Naive B cell (primary cell): Measurements from ENCODE around the gene FBXW11. TPM values are rescaled to one million over a fixed set of nuclear protein-coding genes. Genes with fewer than 3 reads are reported as not detected.
A peak's percentile ranks its signal among the peaks of the same experiment; 100 is the strongest.

Experiments used
- ATAC-seq, 2 donors: fragments of 150-1000 bp; cut with Tn5 transposase; 2 replicates each; pipeline ENCODE4 v1.10.0; 2021; ENCODE audit warnings: low read depth in 2 of 2, mild to moderate bottlenecking in 2 of 2, moderate library complexity in 2 of 2
- DNase-seq: peaks from one replicate; pipeline ENCODE4 v3.0.0; 2022
- H3K27ac Mint-ChIP-seq, 6 donors: one replicate each; pipeline ENCODE4 v1.8.0; 2020 to 2022; ENCODE audit warnings: mild to moderate bottlenecking in 6 of 6, mixed read lengths in 6 of 6, moderate library complexity in 5 of 6, inconsistent platforms in 2 of 6
- H3K27me3 Mint-ChIP-seq, 3 donors: one replicate each; pipeline ENCODE4 v1.8.0; 2021 to 2022; ENCODE audit warnings: mixed read lengths in 3 of 3, mild to moderate bottlenecking in 1 of 3
- H3K36me3 Mint-ChIP-seq, 2 donors: one replicate each; pipeline ENCODE4 v1.8.0; 2020 to 2022; ENCODE audit warnings: mixed read lengths in 2 of 2, inconsistent platforms in 1 of 2, mild to moderate bottlenecking in 1 of 2
- H3K4me1 Mint-ChIP-seq, 3 donors: one replicate each; pipeline ENCODE4 v1.8.0; 2020 to 2022; ENCODE audit warnings: mixed read lengths in 3 of 3, inconsistent platforms in 1 of 3, mild to moderate bottlenecking in 1 of 3, moderate library complexity in 1 of 3
- H3K4me3 Mint-ChIP-seq, 8 donors: one replicate each; pipeline ENCODE4 v1.8.0; 2020 to 2022; ENCODE audit warnings: mild to moderate bottlenecking in 8 of 8, mixed read lengths in 8 of 8, moderate library complexity in 8 of 8, inconsistent platforms in 2 of 8
- H3K9me3 Mint-ChIP-seq, 7 donors: one replicate each; pipeline ENCODE4 v1.8.0; 2020 to 2022; ENCODE audit warnings: mixed read lengths in 7 of 7, mild to moderate bottlenecking in 5 of 7, inconsistent platforms in 2 of 7, moderate library complexity in 1 of 7
- polyA plus RNA-seq, 6 donors: library from polyadenylated mRNA; unstranded; fragments of 300-500 nt; fragmentation: Illumina TruSeq; gene quantifications; one replicate each; pipeline ENCODE4 v1.2.3, GENCODE V29; 2021; ENCODE audit warnings: low read depth in 6 of 6

The FBXW11 gene
- polyA plus RNA-seq, 6 donors from 2014 or later: 35.9 to 48.0 (median 41.5) TPM

- ATAC-seq: no peak
- Mint-ChIP-seq H3K4me3 (no peak overlapping the region), H3K27ac (no peak overlapping the region)
Measured at GRCh38 chr5:171882118-171882517, 124.3 kb downstream of the FBXW11 start.

DNA sequence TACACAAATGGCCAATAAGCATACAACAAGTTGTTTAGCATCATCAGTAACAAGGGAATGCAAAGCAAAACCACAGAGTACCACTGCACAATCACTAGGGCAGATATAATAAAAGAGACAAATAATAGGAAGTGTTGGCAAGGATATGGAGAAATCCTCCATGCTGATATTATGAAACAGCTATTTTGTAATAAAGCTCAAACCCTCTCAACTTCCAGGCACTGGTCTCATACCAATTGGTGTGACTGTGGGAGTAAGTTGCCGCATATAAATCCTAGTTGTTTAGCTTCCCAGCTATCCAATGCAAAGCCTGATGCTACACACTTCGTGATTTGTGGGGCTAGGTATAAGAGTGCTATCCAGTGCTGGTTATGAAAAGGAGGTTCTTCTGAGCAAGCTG is 132.2 kb downstream of the FBXW11 start:
- no peaks in the 10 kb centered on the region for H3K9me3 Mint-ChIP-seq
- H3K36me3 Mint-ChIP-seq: peaks cover 23 to 58% of the 10 kb centered on the region in 2 donors
- DNase-seq: no peak
- H3K4me1 Mint-ChIP-seq: peaks cover 0 to 4% (median 0%) of the 10 kb centered on the region in 3 donors
- no peak overlapping the region for H3K27ac Mint-ChIP-seq
- H3K27me3 Mint-ChIP-seq: no peaks in the 10 kb centered on the region
- no peak for ATAC-seq
- no peak overlapping the region for H3K4me3 Mint-ChIP-seq

More at GRCh38 chr5:171882118-171882517, 124.3 kb downstream of the FBXW11 start:
- Mint-ChIP-seq H3K4me1 (no peaks in the 10 kb centered on the region), H3K27me3 (no peaks in the 10 kb centered on the region), H3K9me3 (no peaks in the 10 kb centered on the region), H3K36me3 (peaks cover 0 to 30% of the 10 kb centered on the region in 2 donors)
- DNase-seq: no peak

- peaks cover 33 to 68% of the 10 kb centered on the region in 2 donors for H3K36me3 Mint-ChIP-seq
- no peak for DNase-seq
- no peaks in the 10 kb centered on the region for H3K9me3 Mint-ChIP-seq
- no peak for ATAC-seq
- H3K4me3 Mint-ChIP-seq: no peak overlapping the region
- H3K27me3 Mint-ChIP-seq: no peaks in the 10 kb centered on the region
- peak overlapping the region in 2 of 6 donors; percentile 4 to 44 for H3K27ac Mint-ChIP-seq
- H3K4me1 Mint-ChIP-seq: peaks cover 0 to 4% (median 0%) of the 10 kb centered on the region in 3 donors
Measured at GRCh38 chr5:171872666-171873065, 133.8 kb downstream of the FBXW11 start.

DNA sequence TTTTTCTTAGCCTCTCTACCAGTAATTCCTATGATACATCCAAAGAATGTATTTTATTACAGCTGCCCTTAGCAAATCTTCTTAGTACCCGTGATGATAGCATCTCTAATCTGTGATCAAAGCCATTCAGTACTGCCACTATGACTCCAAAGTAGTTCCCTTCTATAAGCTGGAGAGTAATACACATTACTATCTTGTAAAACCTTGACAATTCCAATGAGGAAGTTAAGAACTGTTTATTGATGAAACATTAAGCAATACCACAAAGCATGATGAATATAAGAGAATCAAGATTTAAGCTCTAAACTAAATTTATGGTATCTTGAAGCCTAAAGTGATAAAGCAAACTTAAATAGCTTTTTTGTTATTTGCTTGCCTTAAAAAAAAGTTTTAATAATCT is 134.7 kb downstream of the FBXW11 start:
- Mint-ChIP-seq H3K36me3 (peaks cover 31 to 61% of the 10 kb centered on the region in 2 donors), H3K4me1 (peaks cover 0 to 4% (median 3%) of the 10 kb centered on the region in 3 donors), H3K27ac (peak overlapping the region in 2 of 6 donors; percentile 4 to 13), H3K27me3 (no peaks in the 10 kb centered on the region), H3K4me3 (no peak overlapping the region), H3K9me3 (no peaks in the 10 kb centered on the region)
- ATAC-seq: no peak
- no peak for DNase-seq

DNA sequence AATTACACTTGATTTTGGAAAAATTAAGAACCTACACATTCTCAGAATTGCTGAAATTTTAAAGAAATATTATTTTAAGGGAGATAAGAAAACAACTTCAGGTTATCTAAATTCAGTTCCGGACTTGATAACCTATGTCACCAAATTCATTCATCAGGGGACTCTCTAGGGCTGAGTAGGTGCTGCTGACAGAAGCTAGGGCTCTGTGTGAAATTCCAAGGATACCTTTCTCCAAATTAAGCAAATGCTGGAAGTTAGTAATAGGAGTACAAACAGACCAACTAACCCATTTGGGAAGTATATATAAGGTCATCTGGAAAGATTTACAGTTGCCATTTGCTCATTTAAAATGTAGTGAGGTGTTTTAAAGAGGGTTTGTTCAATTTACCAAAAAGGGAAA is 136.5 kb downstream of the FBXW11 start:
- no peak for ATAC-seq
- no peak overlapping the region for H3K27ac Mint-ChIP-seq
- H3K9me3 Mint-ChIP-seq: no peaks in the 10 kb centered on the region
- peaks cover 0 to 6% (median 4%) of the 10 kb centered on the region in 3 donors for H3K4me1 Mint-ChIP-seq
- peaks cover 18 to 48% of the 10 kb centered on the region in 2 donors for H3K36me3 Mint-ChIP-seq
- no peaks in the 10 kb centered on the region for H3K27me3 Mint-ChIP-seq
- no peak for DNase-seq
- H3K4me3 Mint-ChIP-seq: no peak overlapping the region

- Mint-ChIP-seq H3K36me3 (peaks cover 18 to 42% of the 10 kb centered on the region in 2 donors), H3K4me1 (peaks cover 0 to 6% (median 4%) of the 10 kb centered on the region in 3 donors), H3K27ac (peak overlapping the region in 3 of 6 donors; percentile 8 to 42 (median 34)), H3K9me3 (no peaks in the 10 kb centered on the region), H3K27me3 (no peaks in the 10 kb centered on the region), H3K4me3 (no peak overlapping the region)
- ATAC-seq (no peak), DNase-seq (no peak)
Measured at GRCh38 chr5:171868236-171868635, 138.2 kb downstream of the FBXW11 start.

GRCh38 chr5:171867786-171868185 is 138.7 kb downstream of the FBXW11 start:
- no peak overlapping the region for H3K4me3 Mint-ChIP-seq
- H3K36me3 Mint-ChIP-seq: peaks cover 18 to 42% of the 10 kb centered on the region in 2 donors
- peaks cover 0 to 6% (median 4%) of the 10 kb centered on the region in 3 donors for H3K4me1 Mint-ChIP-seq
- H3K27me3 Mint-ChIP-seq: no peaks in the 10 kb centered on the region
- no peak for ATAC-seq
- H3K27ac Mint-ChIP-seq: peak overlapping the region in 1 of 6 donors; percentile 44
- no peak for DNase-seq
- no peaks in the 10 kb centered on the region for H3K9me3 Mint-ChIP-seq

GRCh38 chr5:171865471-171865870 is 141.0 kb downstream of the FBXW11 start:
- Mint-ChIP-seq H3K9me3 (no peaks in the 10 kb centered on the region), H3K4me3 (no peak overlapping the region), H3K36me3 (peaks cover 11 to 29% of the 10 kb centered on the region in 2 donors), H3K4me1 (peaks cover 0 to 6% (median 0%) of the 10 kb centered on the region in 3 donors), H3K27ac (peak overlapping the region in 1 of 6 donors; percentile 66), H3K27me3 (no peaks in the 10 kb centered on the region)
- no peak for ATAC-seq
- no peak for DNase-seq

DNA sequence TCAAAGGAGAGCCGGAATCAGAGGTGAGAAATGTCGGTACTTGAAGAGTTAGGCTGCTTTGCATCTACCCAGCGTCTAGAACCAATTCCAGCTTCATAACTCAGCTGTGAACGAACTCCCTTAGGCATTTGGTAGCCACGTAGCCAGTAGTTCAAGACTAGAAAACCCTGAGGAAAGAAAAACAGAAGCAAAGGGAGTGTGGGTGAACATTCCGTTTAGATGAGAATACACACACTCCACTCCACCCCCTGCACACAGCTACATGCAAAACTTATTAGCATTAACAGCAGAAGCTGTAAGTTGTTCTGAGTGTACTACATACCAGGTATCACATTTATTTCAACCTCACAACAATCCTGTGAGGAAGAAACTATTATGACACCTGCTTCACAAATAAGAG is 142.5 kb downstream of the FBXW11 start:
- no peaks in the 10 kb centered on the region for H3K9me3 Mint-ChIP-seq
- peaks cover 0 to 6% (median 0%) of the 10 kb centered on the region in 3 donors for H3K4me1 Mint-ChIP-seq
- DNase-seq (no peak), ATAC-seq (no peak)
- H3K27me3 Mint-ChIP-seq: no peaks in the 10 kb centered on the region
- H3K27ac Mint-ChIP-seq: no peak overlapping the region
- H3K4me3 Mint-ChIP-seq: no peak overlapping the region
- peaks cover 24 to 30% of the 10 kb centered on the region in 2 donors for H3K36me3 Mint-ChIP-seq

DNA sequence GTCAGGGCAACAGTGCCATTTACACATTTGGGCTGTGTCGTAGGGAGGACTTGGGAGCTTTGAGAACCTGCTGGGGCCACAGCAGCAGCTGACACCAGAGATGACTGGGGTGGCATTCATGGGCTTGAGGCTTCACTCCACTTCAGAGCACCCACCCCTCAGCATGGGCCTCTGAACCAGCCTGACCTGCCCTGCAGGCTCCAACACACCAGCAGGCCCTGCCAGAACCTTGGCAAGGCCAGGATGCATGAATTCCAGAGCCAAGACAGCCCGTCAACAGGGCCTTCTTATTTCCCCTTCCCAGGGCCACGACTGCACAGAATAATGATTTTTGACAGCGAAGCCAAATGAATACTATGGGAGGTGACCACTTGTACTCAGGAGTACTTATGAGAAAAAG is 143.8 kb downstream of the FBXW11 start:
- peaks cover 6 to 8% (median 8%) of the 10 kb centered on the region in 3 donors for H3K4me1 Mint-ChIP-seq
- H3K9me3 Mint-ChIP-seq: peaks cover 0 to 4% (median 0%) of the 10 kb centered on the region in 7 donors
- no peak for DNase-seq
- no peak for ATAC-seq
- H3K27ac Mint-ChIP-seq: peak overlapping the region in 2 of 6 donors; percentile 51 to 78
- no peak overlapping the region for H3K4me3 Mint-ChIP-seq
- H3K36me3 Mint-ChIP-seq: peaks cover 23 to 25% of the 10 kb centered on the region in 2 donors
- no peaks in the 10 kb centered on the region for H3K27me3 Mint-ChIP-seq

GRCh38 chr5:171861381-171861780 is 145.1 kb downstream of the FBXW11 start:
- ATAC-seq (no peak), DNase-seq (no peak)
- H3K9me3 Mint-ChIP-seq: peaks cover 0 to 4% (median 0%) of the 10 kb centered on the region in 7 donors
- no peak overlapping the region for H3K27ac Mint-ChIP-seq
- peaks cover 3 to 11% (median 10%) of the 10 kb centered on the region in 3 donors for H3K4me1 Mint-ChIP-seq
- H3K27me3 Mint-ChIP-seq: no peaks in the 10 kb centered on the region
- no peak overlapping the region for H3K4me3 Mint-ChIP-seq
- peaks cover 21 to 32% of the 10 kb centered on the region in 2 donors for H3K36me3 Mint-ChIP-seq

- Mint-ChIP-seq H3K36me3 (peaks cover 31 to 39% of the 10 kb centered on the region in 2 donors), H3K27me3 (no peaks in the 10 kb centered on the region), H3K27ac (peak overlapping the region in 3 of 6 donors; percentile 31 to 47 (median 42)), H3K9me3 (peaks cover 0 to 7% (median 0%) of the 10 kb centered on the region in 7 donors), H3K4me3 (no peak overlapping the region), H3K4me1 (peaks cover 22 to 28% (median 24%) of the 10 kb centered on the region in 3 donors)
- no peak for DNase-seq
- ATAC-seq: no peak
Measured at GRCh38 chr5:171858303-171858702, 148.1 kb downstream of the FBXW11 start.

DNA sequence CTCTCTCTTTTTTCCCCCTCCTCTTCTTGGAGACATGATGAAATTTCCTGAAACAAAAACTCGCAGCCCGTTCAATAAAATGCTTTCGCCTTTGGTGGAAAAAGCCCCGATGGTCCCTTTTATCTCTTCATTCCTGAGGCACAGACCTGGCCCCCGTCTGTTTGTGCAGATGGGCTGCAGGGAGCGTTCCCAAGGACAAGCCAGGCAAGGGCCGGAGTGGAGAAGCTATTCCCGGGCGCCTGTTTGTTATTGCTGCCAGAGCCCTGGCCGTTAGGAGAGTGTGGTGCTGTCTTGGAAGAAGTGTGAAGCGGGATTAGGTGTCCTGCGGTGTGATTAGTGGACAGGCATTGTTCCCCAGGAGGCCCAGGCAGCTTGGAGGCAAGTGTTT is 149.0 kb downstream of the FBXW11 start:
- H3K4me1 Mint-ChIP-seq: peaks cover 22 to 28% (median 24%) of the 10 kb centered on the region in 3 donors
- H3K27me3 Mint-ChIP-seq: no peaks in the 10 kb centered on the region
- peak overlapping the region in 1 of 6 donors; percentile 78 for H3K27ac Mint-ChIP-seq
- ATAC-seq (no peak), DNase-seq (no peak)
- peaks cover 0 to 7% (median 0%) of the 10 kb centered on the region in 7 donors for H3K9me3 Mint-ChIP-seq
- no peak overlapping the region for H3K4me3 Mint-ChIP-seq
- H3K36me3 Mint-ChIP-seq: peaks cover 31 to 39% of the 10 kb centered on the region in 2 donors
